ENCODE results near the gene C1QL2.

Gene C1QL2

DNA sequence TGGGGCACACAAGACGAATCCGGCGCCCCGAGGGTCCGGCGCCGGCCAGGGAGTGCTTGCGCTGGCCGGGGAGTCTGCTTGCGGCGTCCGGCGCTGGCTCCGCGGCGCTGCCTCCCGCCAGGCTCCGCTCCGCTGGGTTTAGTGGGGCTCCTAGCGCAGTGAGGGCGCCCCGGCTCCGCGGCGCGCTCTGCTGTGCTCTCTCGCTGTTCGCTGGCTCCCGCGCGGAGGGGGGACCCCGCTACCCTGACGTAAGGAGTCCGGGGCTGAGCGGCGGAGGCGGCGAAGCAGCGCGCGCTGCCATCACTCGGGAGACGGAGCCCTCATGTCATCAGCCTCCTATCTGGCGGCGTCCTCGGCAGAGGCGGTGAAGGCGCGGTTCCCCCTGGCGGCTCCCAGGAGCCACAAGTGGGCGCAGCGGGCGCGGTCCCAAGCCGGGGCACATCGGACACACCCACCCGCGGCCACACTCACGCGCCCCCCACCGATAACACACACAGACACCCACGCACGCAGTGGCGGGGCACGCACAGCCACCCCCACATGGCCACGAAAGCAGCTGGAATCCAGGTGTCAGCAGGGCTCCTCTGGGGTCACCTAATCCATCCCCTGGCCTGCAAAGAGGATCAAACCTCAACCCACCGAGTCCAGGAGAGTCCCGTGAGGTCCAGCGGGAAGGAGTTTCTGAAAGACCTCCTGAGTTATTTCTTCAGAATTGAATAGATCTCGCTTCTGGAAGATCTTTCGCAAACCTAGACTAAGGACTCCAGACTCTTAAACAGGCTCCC, at the start of gene C1QL2:
Gene C1QL2 (minus strand): TSS at position 189 of the 785 bp plus-strand sequence. CDS start 482 bp downstream, outside the sequence.
- DNase-seq (ENCODE audit: low read depth in 2 of 2), result no peak

DNA sequence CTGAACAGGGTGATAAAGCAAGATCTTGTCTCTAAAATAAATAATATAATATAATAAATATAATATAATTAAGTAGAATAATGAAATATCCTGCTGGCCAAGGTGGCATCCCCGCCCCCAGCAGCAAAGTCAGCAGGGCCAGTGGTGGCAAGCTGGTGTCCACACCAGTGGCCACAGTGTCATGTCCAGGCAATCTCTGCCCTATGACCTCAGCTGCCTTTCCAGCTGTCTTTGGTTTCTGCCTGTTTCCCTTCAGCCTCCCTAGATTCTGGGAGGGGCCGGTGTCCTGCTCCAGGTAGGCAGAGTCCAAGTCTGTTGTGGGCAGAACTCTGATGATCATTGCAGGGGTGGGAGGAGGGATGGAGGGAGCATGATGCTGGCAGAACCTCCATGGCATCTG, 48.9 kb upstream of the C1QL2 start:
- no peak for DNase-seq (ENCODE audit: low read depth in 2 of 2)

DNA sequence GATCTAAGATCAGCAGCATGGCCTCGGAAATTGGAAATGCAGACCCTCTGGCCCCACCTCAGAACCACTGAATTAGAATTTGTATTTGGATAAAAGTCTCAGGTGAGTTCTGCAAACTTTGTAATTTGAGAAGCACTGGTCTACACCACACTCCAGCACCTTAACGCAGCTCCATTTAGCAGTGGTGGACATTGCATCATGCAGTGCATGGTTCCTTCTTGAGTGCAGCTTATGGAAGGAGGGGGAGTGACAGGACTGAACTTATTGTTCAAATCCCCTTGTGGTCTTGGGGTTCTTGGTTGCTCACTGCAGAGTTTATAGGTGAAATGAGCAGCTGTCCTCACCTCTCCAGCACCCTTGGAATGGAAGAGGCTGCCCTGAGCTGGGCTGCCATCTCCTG, 47.6 kb upstream of the C1QL2 start:
- DNase-seq (ENCODE audit: low read depth in 2 of 2), result no peak

- DNase-seq (ENCODE audit: low read depth in 2 of 2), result no peak
Measured at GRCh38 chr2:119205001-119205706, 46.6 kb upstream of the C1QL2 start.

GRCh38 chr2:119204525-119204924, 46.0 kb upstream of the C1QL2 start:
- DNase-seq (ENCODE audit: low read depth in 2 of 2), result no peak

- DNase-seq (ENCODE audit: low read depth in 2 of 2), result no peak
Measured at GRCh38 chr2:119202610-119203310, 44.2 kb upstream of the C1QL2 start.

- no peak for DNase-seq (ENCODE audit: low read depth in 2 of 2)
Measured at GRCh38 chr2:119201815-119202214, 43.3 kb upstream of the C1QL2 start.

DNA sequence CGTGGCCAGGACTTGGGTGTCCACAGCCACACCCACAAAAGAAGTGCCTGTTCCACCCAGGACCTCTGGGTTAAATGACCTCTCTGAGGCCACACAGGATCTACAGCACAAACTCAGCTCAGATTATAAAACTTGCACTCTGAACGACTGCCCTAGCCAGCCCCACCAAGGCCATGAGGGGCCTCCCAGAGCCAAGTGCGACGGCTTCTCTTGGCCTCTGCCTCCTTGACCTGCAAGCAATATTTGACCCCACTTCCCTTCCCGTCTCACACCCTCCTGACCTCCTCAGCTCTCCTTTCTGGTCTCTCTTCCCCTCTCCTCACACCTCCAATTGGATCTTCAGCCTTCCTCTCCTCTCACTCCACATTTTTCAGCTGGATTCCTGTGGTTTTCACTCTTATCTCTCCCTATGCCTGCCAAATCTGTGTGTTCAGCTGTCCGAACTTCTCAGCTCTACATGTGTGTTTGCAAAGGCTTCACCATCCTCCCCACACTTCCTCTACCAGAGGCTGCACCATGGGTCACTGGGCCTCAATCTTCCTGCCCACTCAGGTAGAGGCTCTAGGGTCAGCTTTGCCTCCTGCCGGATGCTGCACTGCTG, 39.8 kb upstream of the C1QL2 start:
- DNase-seq (ENCODE audit: low read depth in 2 of 2), result no peak

DNA sequence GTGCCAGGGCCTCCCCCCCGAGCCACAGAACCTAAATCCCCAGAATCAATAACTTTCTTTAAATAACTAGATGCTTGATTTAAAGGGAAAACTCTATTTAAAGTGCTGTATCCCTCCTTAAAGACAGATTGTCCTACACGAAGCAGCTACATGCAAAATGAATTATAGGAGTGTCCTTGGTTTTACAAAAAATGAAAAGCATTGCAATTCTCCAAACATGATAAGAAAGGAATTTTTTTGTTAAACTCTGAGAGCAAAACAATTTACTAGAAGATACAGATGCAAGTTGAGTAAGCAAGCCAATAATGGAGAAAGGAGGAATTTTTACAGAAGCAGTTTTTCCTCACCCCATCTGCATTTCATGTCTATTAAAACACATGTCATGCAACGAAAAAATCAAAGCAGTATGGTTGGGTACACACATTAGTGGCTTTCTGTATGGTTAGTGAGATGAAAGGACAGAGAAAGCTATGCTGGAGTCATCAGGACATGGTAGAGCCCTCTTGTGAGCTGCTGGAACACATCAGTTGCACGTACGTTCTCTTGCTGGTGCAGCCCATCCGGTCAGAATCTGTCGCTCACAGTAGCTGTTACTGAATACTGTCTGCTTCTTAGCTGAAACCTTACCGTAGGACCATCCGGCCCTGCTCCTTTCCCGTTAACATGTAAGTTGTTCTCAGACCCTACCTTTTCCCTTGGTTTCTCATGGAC, 39.1 kb upstream of the C1QL2 start:
- no peak for DNase-seq (ENCODE audit: low read depth in 2 of 2)

DNA sequence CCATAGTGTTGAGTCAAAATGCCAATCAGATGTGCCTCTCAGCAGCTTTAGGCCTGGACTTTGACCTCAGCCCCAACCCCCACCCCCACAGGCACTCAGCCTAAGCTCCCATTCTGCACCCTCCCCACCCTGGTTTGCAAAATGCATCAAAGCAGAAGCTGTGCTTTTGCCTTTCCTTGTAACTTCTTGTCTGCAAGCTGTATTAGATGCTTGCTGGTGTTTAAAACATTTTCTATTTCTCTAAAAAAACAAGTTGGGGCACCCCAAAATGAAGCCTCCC, 38.5 kb upstream of the C1QL2 start:
- no peak for DNase-seq (ENCODE audit: low read depth in 2 of 2)

GRCh38 chr2:119196301-119197125, 38.0 kb upstream of the C1QL2 start:
- DNase-seq (ENCODE audit: low read depth in 2 of 2), result no peak

DNA sequence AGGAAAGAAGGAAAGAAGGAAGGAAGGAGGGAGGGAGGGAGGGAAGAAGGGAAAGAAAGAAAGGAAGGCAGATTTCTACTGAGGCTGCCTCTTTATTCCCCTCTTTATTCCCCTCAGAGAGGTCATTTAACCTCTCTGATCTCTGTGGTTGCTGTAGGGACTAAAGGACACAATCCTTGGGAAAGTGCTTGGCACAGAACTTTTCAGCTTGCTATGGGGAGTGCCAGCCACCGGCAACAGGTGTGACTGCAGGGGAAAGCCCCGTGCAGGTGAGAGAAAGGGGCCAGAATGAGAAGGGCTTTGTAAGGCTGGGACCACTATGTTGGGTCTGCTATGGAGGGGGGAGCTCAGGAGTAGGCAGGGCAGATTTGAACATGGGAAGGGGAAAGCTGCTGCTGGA, 37.3 kb upstream of the C1QL2 start:
- no peak for DNase-seq (ENCODE audit: low read depth in 2 of 2)

DNA sequence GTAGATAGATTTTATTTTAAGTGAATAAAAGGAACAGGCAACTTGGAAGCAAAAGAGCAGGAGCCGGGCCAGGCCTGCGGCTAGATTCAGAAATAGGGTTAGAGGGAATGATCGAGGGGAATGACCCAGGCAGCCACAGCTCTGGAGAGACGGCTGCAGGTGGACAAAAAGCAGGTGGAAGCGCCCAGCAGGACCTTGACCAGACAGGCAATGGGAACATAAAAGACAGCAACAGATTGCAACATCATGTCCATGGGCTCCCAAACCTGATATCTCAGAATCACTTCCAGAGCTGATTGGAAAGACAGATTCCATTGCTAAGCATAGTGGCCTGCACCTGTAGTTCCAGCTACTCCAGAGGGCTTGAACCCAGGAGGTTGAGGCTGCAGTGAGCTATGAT, 36.5 kb upstream of the C1QL2 start:
- no peak for DNase-seq (ENCODE audit: low read depth in 2 of 2)

DNA sequence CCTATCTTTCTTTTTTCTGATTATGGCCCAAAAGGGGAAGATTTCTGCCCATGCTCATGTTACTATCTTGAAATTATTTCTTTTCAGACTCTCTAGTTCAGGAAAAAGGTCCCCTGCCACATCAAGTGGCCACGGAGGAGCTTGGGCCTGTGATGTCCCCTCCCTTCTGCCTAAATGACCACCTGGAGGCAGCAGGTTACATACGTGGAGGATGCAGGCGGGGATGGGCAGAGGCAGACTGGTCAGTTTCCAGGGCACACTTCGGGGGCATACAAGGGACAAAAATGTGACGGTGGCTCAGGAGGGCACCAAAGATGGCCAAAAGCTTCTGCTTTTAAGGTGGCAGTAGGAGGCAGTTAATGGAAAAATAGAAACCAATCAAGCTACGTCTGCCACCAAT, 34.3 kb upstream of the C1QL2 start:
- DNase-seq (ENCODE audit: low read depth in 2 of 2), result no peak

DNA sequence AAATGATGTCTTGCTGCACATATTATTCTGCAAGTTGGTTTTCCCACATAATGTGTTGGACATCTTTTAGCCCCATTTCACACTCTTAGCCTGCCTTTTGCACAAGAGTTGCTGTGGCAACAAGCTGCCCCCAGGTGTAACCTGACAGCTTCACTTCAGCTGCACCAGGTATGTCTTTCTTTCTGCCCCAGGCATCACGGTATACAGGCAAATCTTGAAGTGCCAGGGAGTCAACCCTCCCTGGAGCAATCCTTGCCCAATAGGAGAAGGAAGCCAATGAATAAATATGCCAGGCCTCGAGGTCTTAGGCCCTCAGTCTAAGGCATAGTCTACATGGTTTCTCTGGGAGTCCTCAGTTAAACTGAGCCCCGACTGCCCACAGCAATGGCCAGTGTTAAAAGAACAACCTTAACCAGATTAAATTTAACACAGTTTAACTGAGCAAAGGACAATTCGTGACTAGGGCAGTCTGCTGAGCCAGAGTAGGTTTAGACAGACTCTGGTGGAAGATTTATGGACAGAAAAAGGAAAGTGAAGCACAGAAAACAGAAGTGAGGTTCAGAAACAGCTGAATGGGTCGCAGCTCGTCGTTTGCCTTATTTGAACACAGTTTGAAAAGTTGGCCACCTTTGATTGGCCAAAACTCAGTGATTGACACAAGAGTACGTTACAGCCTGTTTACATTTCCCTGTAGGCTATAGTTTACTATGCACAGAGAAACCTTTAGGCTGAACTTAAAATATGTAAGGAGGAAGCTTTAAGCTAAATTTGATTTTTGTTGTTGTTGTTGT, 32.0 kb upstream of the C1QL2 start:
- DNase-seq (ENCODE audit: low read depth in 2 of 2), result no peak

DNA sequence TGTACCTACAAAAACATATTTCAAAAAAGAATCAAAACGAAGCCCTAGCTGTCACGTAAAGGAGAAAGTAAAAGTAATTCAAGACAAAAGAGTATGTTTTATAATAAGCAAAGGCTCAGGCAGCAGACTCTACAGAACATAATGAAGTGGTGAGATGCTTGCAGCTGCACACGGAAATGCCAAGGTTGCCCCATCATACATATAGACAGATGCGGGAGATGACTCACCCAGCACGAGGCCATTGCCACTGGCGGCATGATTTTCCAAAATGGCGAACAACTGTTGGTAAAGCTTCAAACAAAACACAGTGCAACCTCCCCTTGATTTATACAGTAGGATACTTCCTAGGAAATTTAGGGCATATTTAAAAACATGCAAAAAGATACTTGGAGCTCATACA, 26.0 kb upstream of the C1QL2 start:
- no peak for DNase-seq (ENCODE audit: low read depth in 2 of 2)

- DNase-seq (ENCODE audit: low read depth in 2 of 2), result no peak
Measured at GRCh38 chr2:119181791-119182445, 23.4 kb upstream of the C1QL2 start.

- DNase-seq (ENCODE audit: low read depth in 2 of 2), result no peak
Measured at GRCh38 chr2:119181391-119181790, 22.8 kb upstream of the C1QL2 start.

DNA sequence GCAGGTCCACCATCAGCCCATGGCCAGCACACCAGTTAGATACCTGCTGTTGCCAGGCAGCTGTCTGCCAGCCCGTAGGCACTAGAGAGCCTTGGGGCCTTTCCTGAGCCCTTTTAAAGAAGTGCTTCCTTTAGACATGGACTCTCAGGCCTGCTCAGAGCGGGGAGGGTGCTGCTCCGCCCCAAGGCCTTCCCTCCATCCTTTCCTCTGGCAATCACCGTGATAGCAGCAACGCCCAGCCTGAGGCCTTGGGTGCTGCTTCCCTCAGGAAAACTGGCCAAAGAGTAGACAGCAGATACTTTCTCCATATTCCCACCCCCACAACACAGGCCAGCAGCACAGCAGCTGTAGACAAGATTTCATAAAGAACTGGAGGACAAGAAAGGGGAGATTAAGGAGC, 22.3 kb upstream of the C1QL2 start:
- DNase-seq (ENCODE audit: low read depth in 2 of 2), result no peak

GRCh38 chr2:119179991-119180390, 21.4 kb upstream of the C1QL2 start:
- no peak for DNase-seq (ENCODE audit: low read depth in 2 of 2)
